ENCODE measurements around the gene MAGI3.

MAGI3 gene

GRCh38 chr1:113665071-113665470 is 274.8 kb downstream of the MAGI3 start:
- H3K27ac ChIP-seq (ENCODE audit: low read length) = no peak overlapping the region
- H2AFZ ChIP-seq (ENCODE audit: low read depth, low read length) = no peak overlapping the region
- H3K4me1 ChIP-seq (ENCODE audit: low read length) = no peaks in the 10 kb centered on the region
- H4K20me1 ChIP-seq (ENCODE audit: insufficient read depth, low read length) = no peaks in the 10 kb centered on the region
- no peak overlapping the region for H3K4me3 ChIP-seq (ENCODE audit: low read length)
- H3K79me2 ChIP-seq (ENCODE audit: low read length) = no peaks in the 10 kb centered on the region
- H3K27me3 ChIP-seq (ENCODE audit: low read depth, low read length) = no peaks in the 10 kb centered on the region
- TF ChIP-seq, protein P1, sequence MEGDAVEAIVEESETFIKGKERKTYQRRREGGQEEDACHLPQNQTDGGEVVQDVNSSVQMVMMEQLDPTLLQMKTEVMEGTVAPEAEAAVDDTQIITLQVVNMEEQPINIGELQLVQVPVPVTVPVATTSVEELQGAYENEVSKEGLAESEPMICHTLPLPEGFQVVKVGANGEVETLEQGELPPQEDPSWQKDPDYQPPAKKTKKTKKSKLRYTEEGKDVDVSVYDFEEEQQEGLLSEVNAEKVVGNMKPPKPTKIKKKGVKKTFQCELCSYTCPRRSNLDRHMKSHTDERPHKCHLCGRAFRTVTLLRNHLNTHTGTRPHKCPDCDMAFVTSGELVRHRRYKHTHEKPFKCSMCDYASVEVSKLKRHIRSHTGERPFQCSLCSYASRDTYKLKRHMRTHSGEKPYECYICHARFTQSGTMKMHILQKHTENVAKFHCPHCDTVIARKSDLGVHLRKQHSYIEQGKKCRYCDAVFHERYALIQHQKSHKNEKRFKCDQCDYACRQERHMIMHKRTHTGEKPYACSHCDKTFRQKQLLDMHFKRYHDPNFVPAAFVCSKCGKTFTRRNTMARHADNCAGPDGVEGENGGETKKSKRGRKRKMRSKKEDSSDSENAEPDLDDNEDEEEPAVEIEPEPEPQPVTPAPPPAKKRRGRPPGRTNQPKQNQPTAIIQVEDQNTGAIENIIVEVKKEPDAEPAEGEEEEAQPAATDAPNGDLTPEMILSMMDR (IDR thresholded peaks at IDR 0.05; ENCODE audit: low read depth, low read length) = no peak
- no peak for TF ChIP-seq EZH2phosphoT487 (IDR thresholded peaks at IDR 0.05; ENCODE audit: low read depth)
- H3K4me2 ChIP-seq (ENCODE audit: low read length) = no peak overlapping the region
- no peak overlapping the region for H3K9ac ChIP-seq (ENCODE audit: low read length)
- H3K36me3 ChIP-seq (replicated peaks; ENCODE audit: low read depth, low read length) = no peaks in the 10 kb centered on the region
- no peaks in the 10 kb centered on the region for H3K9me3 ChIP-seq (ENCODE audit: insufficient read depth, low read length)

GRCh38 chr1:113666126-113666525 is 275.8 kb downstream of the MAGI3 start:
- no peaks in the 10 kb centered on the region for H3K9me3 ChIP-seq (ENCODE audit: insufficient read depth, low read length)
- no peak overlapping the region for H3K9ac ChIP-seq (ENCODE audit: low read length)
- no peak overlapping the region for H3K27ac ChIP-seq (ENCODE audit: low read length)
- no peaks in the 10 kb centered on the region for H3K4me1 ChIP-seq (ENCODE audit: low read length)
- no peak overlapping the region for H3K4me3 ChIP-seq (ENCODE audit: low read length)
- H3K4me2 ChIP-seq (ENCODE audit: low read length) = no peak overlapping the region
- no peaks in the 10 kb centered on the region for H3K27me3 ChIP-seq (ENCODE audit: low read depth, low read length)
- H4K20me1 ChIP-seq (ENCODE audit: insufficient read depth, low read length) = no peaks in the 10 kb centered on the region
- no peak overlapping the region for H2AFZ ChIP-seq (ENCODE audit: low read depth, low read length)
- no peak for TF ChIP-seq EZH2phosphoT487 (IDR thresholded peaks at IDR 0.05; ENCODE audit: low read depth)
- TF ChIP-seq, protein P1 (IDR thresholded peaks at IDR 0.05; ENCODE audit: low read depth, low read length) = no peak
- no peaks in the 10 kb centered on the region for H3K36me3 ChIP-seq (replicated peaks; ENCODE audit: low read depth, low read length)
- no peaks in the 10 kb centered on the region for H3K79me2 ChIP-seq (ENCODE audit: low read length)

DNA sequence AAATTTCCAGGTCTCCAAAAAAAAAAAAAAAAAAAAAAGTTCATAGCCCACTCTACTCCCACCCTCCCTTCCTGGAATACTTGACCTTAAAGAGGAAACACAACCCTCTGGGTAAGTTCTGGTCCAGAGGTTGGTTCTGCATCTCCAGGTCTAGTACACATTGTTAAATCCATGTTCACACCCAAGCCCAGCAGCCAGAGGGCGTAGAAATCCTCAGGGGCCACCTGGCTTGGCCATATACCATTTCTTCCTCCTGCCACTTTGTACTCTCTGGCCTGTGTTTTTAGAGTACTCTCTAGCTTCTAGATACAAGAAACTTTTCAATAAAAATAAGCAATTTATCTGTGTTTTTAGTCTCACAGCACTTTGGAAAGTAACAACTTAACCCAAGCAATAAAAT is 279.7 kb downstream of the MAGI3 start:
- peaks cover 9% of the 10 kb centered on the region for H3K4me1 ChIP-seq (ENCODE audit: low read length)
- H3K4me2 ChIP-seq (ENCODE audit: low read length) = no peak overlapping the region
- no peak overlapping the region for H2AFZ ChIP-seq (ENCODE audit: low read depth, low read length)
- H3K9ac ChIP-seq (ENCODE audit: low read length) = no peak overlapping the region
- no peaks in the 10 kb centered on the region for H4K20me1 ChIP-seq (ENCODE audit: insufficient read depth, low read length)
- no peak overlapping the region for H3K27ac ChIP-seq (ENCODE audit: low read length)
- H3K27me3 ChIP-seq (ENCODE audit: low read depth, low read length) = no peaks in the 10 kb centered on the region
- no peaks in the 10 kb centered on the region for H3K79me2 ChIP-seq (ENCODE audit: low read length)
- H3K4me3 ChIP-seq (ENCODE audit: low read length) = no peak overlapping the region
- H3K36me3 ChIP-seq (replicated peaks; ENCODE audit: low read depth, low read length) = no peaks in the 10 kb centered on the region
- TF ChIP-seq, protein P1 (IDR thresholded peaks at IDR 0.05; ENCODE audit: low read depth, low read length) = no peak
- TF ChIP-seq EZH2phosphoT487 (IDR thresholded peaks at IDR 0.05; ENCODE audit: low read depth) = no peak
- no peaks in the 10 kb centered on the region for H3K9me3 ChIP-seq (ENCODE audit: insufficient read depth, low read length)

DNA sequence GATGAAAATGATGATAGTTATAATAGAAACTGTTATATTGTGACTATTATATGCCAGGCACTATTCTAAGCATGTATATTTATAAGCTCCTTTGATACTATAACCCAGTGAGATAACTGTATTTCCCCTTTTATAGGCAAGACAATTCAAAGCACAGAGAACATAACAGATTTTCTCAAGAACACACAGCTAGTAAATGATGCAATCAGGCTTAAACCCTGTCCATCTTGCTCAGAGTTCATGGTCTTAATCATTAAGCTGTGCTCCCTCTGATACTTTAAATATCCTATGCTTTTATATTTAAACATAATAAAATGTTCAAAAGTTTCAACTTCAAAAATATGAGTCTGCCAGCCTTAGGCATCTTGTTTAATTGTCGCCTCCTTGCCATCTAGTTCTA is 280.3 kb downstream of the MAGI3 start:
- no peaks in the 10 kb centered on the region for H3K9me3 ChIP-seq (ENCODE audit: insufficient read depth, low read length)
- H2AFZ ChIP-seq (ENCODE audit: low read depth, low read length) = no peak overlapping the region
- no peak overlapping the region for H3K9ac ChIP-seq (ENCODE audit: low read length)
- no peaks in the 10 kb centered on the region for H3K27me3 ChIP-seq (ENCODE audit: low read depth, low read length)
- H3K79me2 ChIP-seq (ENCODE audit: low read length) = no peaks in the 10 kb centered on the region
- no peak overlapping the region for H3K4me2 ChIP-seq (ENCODE audit: low read length)
- H3K36me3 ChIP-seq (replicated peaks; ENCODE audit: low read depth, low read length) = no peaks in the 10 kb centered on the region
- TF ChIP-seq, protein P1 (IDR thresholded peaks at IDR 0.05; ENCODE audit: low read depth, low read length) = no peak
- no peak for TF ChIP-seq EZH2phosphoT487 (IDR thresholded peaks at IDR 0.05; ENCODE audit: low read depth)
- H3K4me3 ChIP-seq (ENCODE audit: low read length) = no peak overlapping the region
- H3K27ac ChIP-seq (ENCODE audit: low read length) = no peak overlapping the region
- peaks cover 16% of the 10 kb centered on the region for H3K4me1 ChIP-seq (ENCODE audit: low read length)
- no peaks in the 10 kb centered on the region for H4K20me1 ChIP-seq (ENCODE audit: insufficient read depth, low read length)

Data from OCI-LY3 (cell line).